Measurements from ENCODE around the gene ZNF764. TPM values are rescaled to one million over a fixed set of nuclear protein-coding genes. Genes with fewer than 3 reads are reported as not detected.
"Not testable (repeated sequence)": the region's sequence is repeated elsewhere in the genome, so short reads cannot be mapped to it uniquely, and the experiment has no call there.

Gene ZNF764
- total RNA-seq, 1 donor from 2014 or later, result 9.5 TPM

- ATAC-seq, result no peak
- intact Hi-C loops (cut with DNase I), result no loop called here
- no peak for DNase-seq (ENCODE audit: low spot score)
These were observed 24.3 kb downstream of the ZNF764 start for GRCh38 chr16:30533748-30534367.

GRCh38 chr16:30533146-30533522, 25.0 kb downstream of the ZNF764 start:
- intact Hi-C loops (cut with DNase I), result no loop called here
- no peak for ATAC-seq
- no peak for DNase-seq (ENCODE audit: low spot score)

DNA sequence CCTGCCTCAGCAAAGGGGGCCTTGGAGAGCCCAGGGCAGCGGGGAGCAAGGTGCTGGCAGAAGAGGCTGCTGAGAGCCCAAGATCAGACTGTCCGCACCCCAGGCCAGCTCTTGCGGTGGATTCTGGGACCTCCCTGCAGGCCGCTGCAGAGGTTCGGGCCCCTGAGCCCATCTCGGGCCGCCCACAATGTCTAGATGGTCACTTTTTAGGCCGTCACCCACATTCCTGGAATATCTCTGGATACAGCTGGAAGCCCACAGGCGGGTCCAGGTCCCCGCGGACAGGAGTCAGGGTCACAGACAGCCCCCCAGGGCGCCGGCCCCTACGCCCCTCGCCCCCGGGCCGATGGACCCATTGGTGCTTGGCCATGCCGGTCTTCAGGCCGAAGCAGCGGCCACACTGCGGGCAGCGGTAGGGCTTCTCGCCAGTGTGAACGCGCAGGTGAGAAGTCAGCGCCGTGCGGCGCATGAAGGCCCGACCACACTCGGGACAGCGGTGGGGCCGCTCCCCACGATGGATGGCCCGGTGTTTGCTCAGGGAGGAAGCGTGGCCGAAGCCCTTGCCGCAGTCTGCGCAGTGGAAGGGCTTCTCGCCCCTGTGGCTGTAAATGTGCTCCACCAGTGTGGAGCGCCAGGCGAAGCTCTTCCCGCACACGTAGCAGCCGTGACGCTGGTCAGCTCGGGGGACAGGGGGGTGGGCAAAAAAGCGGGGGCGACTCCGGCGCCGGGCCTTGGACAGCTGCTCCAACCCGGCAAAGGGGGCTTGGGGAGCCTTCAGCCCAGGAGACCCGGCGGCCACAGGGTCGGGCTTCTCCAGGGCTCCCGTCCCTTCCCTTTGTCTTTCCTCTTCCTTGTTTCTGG, 25.7 kb downstream of the ZNF764 start:
- DNase-seq (ENCODE audit: low spot score) (no peak), ATAC-seq (no peak)
- intact Hi-C loops (cut with DNase I), result no loop called here

GRCh38 chr16:30530163-30531037, 27.8 kb downstream of the ZNF764 start:
- ATAC-seq (no peak), DNase-seq (ENCODE audit: low spot score) (no peak)
- intact Hi-C loops (cut with DNase I), result no loop called here

DNA sequence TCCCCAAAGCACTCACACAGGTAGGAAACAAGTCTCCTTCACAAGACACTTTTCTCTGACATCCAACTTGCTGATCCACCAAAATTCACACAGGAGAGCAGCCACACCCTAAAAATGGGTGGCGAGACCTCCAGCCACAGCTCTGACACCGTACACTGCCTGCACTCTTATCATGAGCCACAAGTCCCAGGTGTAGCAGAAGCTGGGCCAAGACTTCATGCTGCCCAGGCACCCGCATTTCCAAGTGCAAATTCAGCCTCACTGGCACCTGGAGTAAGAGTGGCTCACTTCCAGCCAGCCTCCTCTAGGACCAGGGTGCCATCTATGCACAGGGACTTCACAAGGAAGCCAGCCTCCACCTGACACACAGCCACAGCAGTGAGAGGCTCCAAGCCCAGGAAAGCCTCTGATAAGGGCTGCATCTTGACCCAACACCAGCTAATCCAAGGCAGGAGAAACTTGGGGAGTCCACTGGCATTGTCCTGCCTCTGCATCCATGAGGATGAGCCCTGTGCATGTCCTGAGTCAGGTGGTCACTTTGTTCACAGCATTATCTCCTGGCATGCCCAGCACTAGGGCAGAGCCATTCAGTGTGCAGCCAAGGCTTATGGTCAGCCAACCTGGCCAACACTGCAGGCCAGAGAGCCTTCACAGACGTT, 29.2 kb downstream of the ZNF764 start:
- intact Hi-C loops (cut with DNase I), result no loop called here
- DNase-seq (ENCODE audit: low spot score), result no peak
- ATAC-seq, result no peak

- ATAC-seq (no peak), DNase-seq (ENCODE audit: low spot score) (no peak)
- intact Hi-C loops (cut with DNase I), result no loop called here
These were observed 30.5 kb downstream of the ZNF764 start for GRCh38 chr16:30527635-30528178.

DNA sequence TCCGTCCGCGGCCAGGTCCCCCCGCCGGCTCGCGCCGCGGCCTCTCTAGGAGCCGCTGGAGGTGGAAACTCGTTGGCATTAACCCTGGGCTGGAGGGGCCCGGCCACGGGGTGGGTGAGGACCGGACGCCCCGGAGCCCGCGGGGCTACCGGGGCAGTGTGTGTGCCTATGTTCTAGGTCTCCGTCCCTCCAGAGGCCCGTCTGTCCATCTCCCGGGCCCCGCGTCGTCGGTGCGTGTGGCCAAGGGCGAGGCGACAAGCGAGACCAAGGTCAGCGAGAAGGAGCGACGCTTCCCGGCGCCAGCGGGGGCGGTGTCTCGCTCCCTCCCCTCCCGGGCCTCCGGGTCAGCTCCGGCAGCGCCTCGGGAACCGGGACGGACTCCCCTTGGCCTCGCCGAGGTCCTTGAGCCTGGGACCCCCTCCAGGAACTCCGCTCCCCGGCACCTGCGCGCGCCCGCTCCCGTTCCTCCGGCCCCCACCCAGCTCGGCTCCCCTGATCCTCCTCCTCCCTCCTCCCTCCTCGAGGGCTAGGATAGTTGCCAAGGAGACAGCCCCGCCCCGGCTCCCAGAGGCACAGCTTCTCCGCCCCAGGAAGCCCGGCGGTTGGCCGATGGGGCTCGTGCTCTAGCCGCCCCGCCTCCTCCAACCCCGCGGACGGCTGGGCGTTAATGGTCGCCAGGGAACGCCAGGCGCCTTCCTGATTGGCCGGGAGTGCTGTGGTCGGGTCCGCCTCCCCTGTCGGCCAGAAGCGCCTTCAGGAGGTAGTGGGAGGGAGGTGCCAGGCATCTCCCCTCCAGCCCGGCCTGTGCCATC, 31.1 kb downstream of the ZNF764 start:
- ATAC-seq (peak; percentile 96), DNase-seq (ENCODE audit: low spot score) (peak; percentile 99)
- intact Hi-C loops (cut with DNase I), result no loop called here

DNA sequence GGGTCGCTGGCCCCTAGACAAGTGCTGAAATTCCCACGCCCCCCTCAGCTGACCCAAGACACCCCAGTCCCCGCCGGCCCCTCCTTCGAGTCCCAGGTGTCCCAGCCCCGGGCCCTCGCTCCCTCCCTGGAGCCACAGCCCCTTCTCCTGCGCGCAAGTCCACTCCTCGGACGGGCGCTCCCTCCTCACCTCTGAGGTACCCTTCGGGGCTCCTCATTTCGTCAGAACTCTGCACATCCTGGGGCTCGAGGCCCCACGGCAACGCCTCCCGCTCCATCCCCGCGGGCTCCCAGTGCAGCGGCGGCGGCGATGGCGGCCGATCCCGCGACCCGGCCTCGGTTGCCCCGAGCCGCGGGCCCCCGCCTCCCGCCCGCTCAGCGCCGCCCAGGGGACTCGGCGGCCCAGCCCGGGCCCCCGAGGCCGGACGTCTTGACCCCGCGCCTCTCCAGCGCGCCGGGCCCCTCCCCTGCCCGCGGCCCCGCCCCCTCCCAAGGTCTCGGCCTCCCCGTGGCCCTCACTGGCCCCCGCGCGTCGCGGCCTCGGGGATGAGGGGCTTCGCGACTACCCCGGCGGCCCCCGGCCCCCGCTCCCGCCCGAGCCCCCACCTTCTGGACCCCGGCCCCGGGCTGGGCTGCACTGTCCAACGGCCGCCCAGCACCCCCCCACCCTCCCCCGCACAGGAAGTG, 31.9 kb downstream of the ZNF764 start, which contains the start of gene ZNF768:
TSS of gene ZNF768 (minus strand) at position 430 of the 686 bp plus-strand sequence. CDS start at position 277, 153 bp downstream.
- DNase-seq (ENCODE audit: low spot score), result peak; percentile 76
- intact Hi-C loops (cut with DNase I), result no loop called here
- ATAC-seq, result peak; percentile 1

DNA sequence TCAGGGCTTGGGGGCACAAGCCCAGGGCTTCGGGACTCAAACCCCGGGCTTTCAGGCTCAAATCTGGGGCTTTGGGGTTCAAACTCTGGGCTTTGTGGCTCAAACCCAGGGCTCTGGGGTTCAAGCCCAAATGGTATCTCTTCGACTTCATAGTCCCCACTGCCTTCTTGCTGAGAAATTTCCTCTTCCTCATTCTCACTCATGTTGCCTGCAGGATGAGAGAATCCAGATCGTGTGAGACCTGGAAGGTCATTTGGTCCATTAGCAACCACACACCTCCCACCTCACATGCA, 32.4 kb downstream of the ZNF764 start:
- no peak for DNase-seq (ENCODE audit: low spot score)
- intact Hi-C loops (cut with DNase I), result no loop called here
- ATAC-seq, result no peak

- ATAC-seq (no peak), DNase-seq (ENCODE audit: low spot score) (no peak)
- intact Hi-C loops (cut with DNase I), result no loop called here
These were observed 33.3 kb downstream of the ZNF764 start for GRCh38 chr16:30524575-30525568.

GRCh38 chr16:30523768-30524574, 34.2 kb downstream of the ZNF764 start:
- DNase-seq (ENCODE audit: low spot score) (no peak), ATAC-seq (no peak)
- intact Hi-C loops (cut with DNase I), result no loop called here

GRCh38 chr16:30522702-30523463, 35.3 kb downstream of the ZNF764 start:
- ATAC-seq; intact Hi-C loops (cut with DNase I); DNase-seq (ENCODE audit: low spot score): not testable (repeated sequence)

- DNase-seq (ENCODE audit: low spot score), result no peak
- intact Hi-C loops (cut with DNase I), result no loop called here
- no peak for ATAC-seq
These were observed 36.1 kb downstream of the ZNF764 start for GRCh38 chr16:30521873-30522641.

GRCh38 chr16:30521476-30521872, 36.7 kb downstream of the ZNF764 start:
- intact Hi-C loops (cut with DNase I), result no loop called here
- ATAC-seq (no peak), DNase-seq (ENCODE audit: low spot score) (no peak)

Data from sciatic nerve (tissue), 2 donors.